Esophagus muscularis mucosa (tissue), 4 donors: ENCODE measurements around the gene UMODL1. TPM values are rescaled to one million over a fixed set of nuclear protein-coding genes. Genes with fewer than 3 reads are reported as not detected.

ENCODE experiments used
- DNase-seq: peaks from one replicate; pipeline ENCODE4 v3.0.0-alpha.2; 2017; ENCODE audit errors: extremely low spot score
- H3K27ac ChIP-seq, 4 donors: fragments of 200-600 bp; sonication (generic); replicated peaks in 1 of 4; 1 replicate in 3 of 4; 2 replicates in 1 of 4; pipeline ENCODE4 v1.5.1; 2016 to 2019; ENCODE audit warnings: mild to moderate bottlenecking in 1 of 4
- H3K27me3 ChIP-seq, 4 donors: fragments of 200-600 bp; sonication (generic); one replicate each; pipeline versions ENCODE4 v1.5.1 to v1.6.0; 2016 to 2019
- H3K36me3 ChIP-seq, 4 donors: fragments of 200-600 bp; sonication (generic); one replicate each; pipeline ENCODE4 v1.5.1; 2016 to 2019
- H3K4me1 ChIP-seq, 4 donors: fragments of 200-600 bp; sonication (generic); one replicate each; pipeline ENCODE4 v1.5.1; 2016 to 2019
- H3K4me3 ChIP-seq, 4 donors: fragments of 200-600 bp; sonication (generic); 1 replicate in 2 of 4; 2 replicates in 2 of 4; pipeline ENCODE4 v1.5.1; 2016 to 2019; ENCODE audit warnings: mild to moderate bottlenecking in 4 of 4, moderate library complexity in 1 of 4
- H3K9me3 ChIP-seq, 4 donors: fragments of 200-600 bp; sonication (generic); 1 replicate in 3 of 4; 2 replicates in 1 of 4; pipeline ENCODE4 v1.5.1; 2016 to 2019
- CTCF ChIP-seq, 3 experiments: fragments of 200-600 bp in 2 of 3; fragments of 450-650 bp in 1 of 3; sonication (generic) in 2 of 3; IDR thresholded peaks; one replicate each; pipeline ENCODE4 v1.5.1; 2017 to 2019; ENCODE audit warnings: antibody characterized with exemption in 3 of 3, mild to moderate bottlenecking in 2 of 3, moderate library complexity in 1 of 3
- EP300 ChIP-seq: sonication (generic); formaldehyde crosslinking; IDR thresholded peaks from one replicate; pipeline ENCODE4 v1.6.1; 2017; ENCODE audit warnings: antibody characterized with exemption
- POLR2A ChIP-seq: fragments of 450-650 bp; IDR thresholded peaks from one replicate; pipeline ENCODE4 v1.6.1; 2017; ENCODE audit warnings: antibody characterized with exemption, moderate library complexity, mild to moderate bottlenecking, low read depth
- POLR2AphosphoS5 ChIP-seq, 2 donors: sonication (generic); formaldehyde crosslinking; IDR thresholded peaks; one replicate each; pipeline ENCODE4 v1.6.1; 2017; ENCODE audit warnings: antibody characterized with exemption in 2 of 2
- WGBS: methylation state at CpG from one replicate; pipeline ENCODE4 v1.1.5; 2018; 5-methylcytosine and 5-hydroxymethylcytosine counted together
- intact Hi-C: fragments of 100-400 bp; cut with DNase I; formaldehyde crosslinking; loops from one replicate; pipeline ENCODE4 v1.15.1; 2023
- total RNA-seq, 4 donors: library from RNA; depleted of rRNA; stranded (reverse); fragments of >200 nt; gene quantifications; one replicate each; pipeline versions ENCODE4 v1.1.0 to v1.2.1, GENCODE V29; 2016

UMODL1 gene
- total RNA-seq, 4 donors from 2014 or later = 0.13 TPM; not detected in 3

- WGBS = 66% methylated on average over 6 of the region's 6 CpGs
- H3K4me1 ChIP-seq = peaks cover 6 to 14% (median 10%) of the 10 kb centered on the region in 4 donors
- no peak for DNase-seq
- H3K27me3 ChIP-seq = peaks cover 0 to 13% (median 0%) of the 10 kb centered on the region in 4 donors
- H3K36me3 ChIP-seq = no peaks in the 10 kb centered on the region
- TF ChIP-seq POLR2AphosphoS5 (IDR thresholded peaks at IDR 0.05) = no peak
- TF ChIP-seq EP300 = no peak
- TF ChIP-seq CTCF (IDR thresholded peaks at IDR 0.05) = no peak
- no peak for TF ChIP-seq POLR2A
- H3K27ac ChIP-seq = no peak overlapping the region
- H3K4me3 ChIP-seq = no peak overlapping the region
- H3K9me3 ChIP-seq = no peaks in the 10 kb centered on the region
- intact Hi-C loops = no loop called here
Measured at GRCh38 chr21:42102076-42102475, 31.0 kb downstream of the UMODL1 start.

DNA sequence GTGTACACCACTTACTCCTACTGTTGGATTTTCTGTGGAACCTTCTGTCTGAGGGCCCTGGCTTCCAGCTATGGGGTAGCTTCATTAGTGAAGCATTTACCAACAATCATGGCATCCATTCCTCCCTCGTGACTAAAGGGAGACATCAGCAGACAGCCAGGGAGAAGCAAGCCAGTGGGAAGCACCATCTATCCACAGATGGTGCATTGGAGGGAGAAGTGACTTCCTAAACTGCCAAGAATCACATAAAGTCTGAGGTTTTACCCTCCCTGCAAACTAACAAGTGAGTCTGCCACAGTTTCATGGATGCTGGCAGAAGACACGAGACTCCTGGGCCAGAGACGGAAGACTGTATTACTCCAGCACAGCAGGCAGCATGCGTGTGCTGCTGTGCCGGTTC, 31.4 kb downstream of the UMODL1 start:
- intact Hi-C loops = no loop called here
- TF ChIP-seq POLR2A = no peak
- TF ChIP-seq EP300 = no peak
- TF ChIP-seq CTCF (IDR thresholded peaks at IDR 0.05) = no peak
- TF ChIP-seq POLR2AphosphoS5 (IDR thresholded peaks at IDR 0.05) = no peak
- no peak for DNase-seq
- Histone ChIP-seq H3K4me1 (peaks cover 3 to 10% (median 8%) of the 10 kb centered on the region in 4 donors), H3K27ac (no peak overlapping the region), H3K27me3 (peaks cover 0 to 17% (median 0%) of the 10 kb centered on the region in 4 donors), H3K36me3 (no peaks in the 10 kb centered on the region), H3K4me3 (no peak overlapping the region), H3K9me3 (no peaks in the 10 kb centered on the region)
- WGBS = 95% methylated on average over 5 of the region's 5 CpGs

DNA sequence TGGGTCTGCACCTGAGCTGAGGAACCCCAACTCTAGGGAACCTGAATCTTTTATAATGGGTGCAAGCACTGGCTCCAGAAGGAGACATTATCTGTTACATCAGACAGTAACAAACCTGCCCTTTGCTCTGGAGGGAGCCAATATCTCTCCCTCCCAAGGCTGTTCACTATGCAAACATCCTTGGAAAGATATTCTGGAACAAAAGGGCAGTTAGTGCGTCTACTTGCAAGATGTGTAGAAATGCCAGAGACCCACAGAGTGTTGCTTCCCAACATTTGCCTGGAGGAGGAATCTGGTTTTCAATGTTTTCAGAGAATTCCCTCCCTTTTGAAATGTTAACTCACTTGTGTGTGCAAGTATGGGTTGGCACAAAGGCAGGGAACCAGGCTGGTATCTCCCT, 31.9 kb downstream of the UMODL1 start:
- H3K9me3 ChIP-seq = no peaks in the 10 kb centered on the region
- H3K27ac ChIP-seq = no peak overlapping the region
- WGBS = 100% methylated on average over 1 of the region's 1 CpG
- H3K27me3 ChIP-seq = peaks cover 0 to 22% (median 0%) of the 10 kb centered on the region in 4 donors
- no peaks in the 10 kb centered on the region for H3K36me3 ChIP-seq
- H3K4me1 ChIP-seq = peaks cover 2 to 10% (median 7%) of the 10 kb centered on the region in 4 donors
- intact Hi-C loops = no loop called here
- no peak for DNase-seq
- no peak overlapping the region for H3K4me3 ChIP-seq
- TF ChIP-seq POLR2A (no peak), POLR2AphosphoS5 (IDR thresholded peaks at IDR 0.05) (no peak), EP300 (no peak), CTCF (IDR thresholded peaks at IDR 0.05) (no peak)

DNA sequence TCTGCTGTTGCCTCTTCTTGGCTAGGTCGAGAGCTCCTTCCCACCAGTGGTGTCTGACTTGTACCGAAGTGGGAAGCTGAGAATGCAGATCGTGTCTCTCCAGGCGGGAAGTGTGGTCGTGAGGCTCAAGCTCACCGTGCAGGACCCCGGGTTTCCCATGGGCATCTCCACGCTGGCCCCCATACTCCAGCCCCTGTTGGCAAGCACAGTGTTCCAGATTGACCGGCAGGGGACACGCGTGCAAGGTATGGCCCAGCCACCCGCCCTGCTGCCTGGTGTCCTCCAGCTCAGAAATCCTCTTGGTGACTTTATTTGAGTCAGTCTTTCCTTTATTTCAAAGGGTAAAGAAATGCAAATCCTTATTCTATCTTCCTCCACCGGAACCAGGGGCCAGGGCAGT, 32.7 kb downstream of the UMODL1 start:
- Histone ChIP-seq H3K4me1 (peaks cover 0 to 12% (median 7%) of the 10 kb centered on the region in 4 donors), H3K4me3 (no peak overlapping the region), H3K9me3 (no peaks in the 10 kb centered on the region), H3K36me3 (no peaks in the 10 kb centered on the region), H3K27me3 (peaks cover 0 to 30% (median 0%) of the 10 kb centered on the region in 4 donors), H3K27ac (no peak overlapping the region)
- intact Hi-C loops = no loop called here
- 82% methylated on average over 13 of the region's 13 CpGs for WGBS
- no peak for DNase-seq
- TF ChIP-seq POLR2AphosphoS5 (IDR thresholded peaks at IDR 0.05) (no peak), CTCF (IDR thresholded peaks at IDR 0.05) (no peak), POLR2A (no peak), EP300 (no peak)
